Common myeloid progenitor, CD34-positive (primary cell): Measurements from ENCODE around the gene SHROOM2.

Source experiments
- CTCF ChIA-PET: fragments of 350-600 bp; sonication (Branson Sonifier 250); formaldehyde crosslinking; loops from one replicate; lab custom pipeline; 2021; ENCODE audit warnings: antibody characterized with exemption; lab: Charles Lee
- POLR2A ChIA-PET: fragments of 350-600 bp; sonication (Branson Sonifier 250); formaldehyde crosslinking; loops from one replicate; lab custom pipeline; 2021; ENCODE audit warnings: antibody characterized with exemption; lab: Charles Lee
- DNase-seq, 3 donors: peaks; one replicate each; pipeline versions ENCODE4 v3.0.0 to v3.0.0-alpha.2; 2013
- H3K27ac ChIP-seq, 2 experiments: 1 replicate in 1 of 2; 2 replicates in 1 of 2; pipeline ENCODE4 v1.7.0; 2013; ENCODE audit warnings: inconsistent platforms in 2 of 2, low read length in 2 of 2, mild to moderate bottlenecking in 2 of 2, low read depth in 1 of 2, moderate library complexity in 1 of 2; ENCODE audit not compliant: severe bottlenecking in 2 of 2, insufficient read depth in 1 of 2, poor library complexity in 1 of 2
- H3K27me3 ChIP-seq, 5 experiments: replicated peaks in 2 of 5; 1 replicate in 3 of 5; 2 replicates in 2 of 5; pipeline versions ENCODE4 v1.6.1 to v1.7.0; 2013; ENCODE audit warnings: low read length in 4 of 5, mild to moderate bottlenecking in 2 of 5, moderate library complexity in 2 of 5, inconsistent platforms in 1 of 5; ENCODE audit not compliant: insufficient read depth in 5 of 5, control insufficient read depth in 4 of 5
- H3K36me3 ChIP-seq, 4 experiments: 1 replicate in 2 of 4; 2 replicates in 2 of 4; pipeline versions ENCODE4 v1.6.1 to v1.7.0; 2013; ENCODE audit warnings: low read length in 3 of 4, control low read depth in 1 of 4, mild to moderate bottlenecking in 1 of 4; ENCODE audit not compliant: control insufficient read depth in 4 of 4, insufficient read depth in 4 of 4
- H3K4me1 ChIP-seq, 4 experiments: 1 replicate in 3 of 4; 2 replicates in 1 of 4; pipeline versions ENCODE4 v1.6.1 to v1.7.1; 2013; ENCODE audit warnings: low read length in 3 of 4, mild to moderate bottlenecking in 3 of 4, control low read depth in 1 of 4, inconsistent platforms in 1 of 4, moderate library complexity in 1 of 4; ENCODE audit not compliant: control insufficient read depth in 4 of 4, insufficient read depth in 4 of 4; ENCODE audit errors: control extremely low read depth in 1 of 4
- H3K4me3 ChIP-seq, 7 experiments: 1 replicate in 4 of 7; 2 replicates in 3 of 7; pipeline versions ENCODE4 v1.5.1 to v1.7.0; 2013; ENCODE audit warnings: mild to moderate bottlenecking in 7 of 7, low read length in 6 of 7, moderate library complexity in 6 of 7, inconsistent platforms in 2 of 7, low read depth in 2 of 7, control low read depth in 1 of 7; ENCODE audit not compliant: insufficient read depth in 4 of 7, control insufficient read depth in 1 of 7; ENCODE audit errors: extremely low read depth in 1 of 7
- H3K9me3 ChIP-seq, 5 experiments: 1 replicate in 4 of 5; 2 replicates in 1 of 5; pipeline versions ENCODE4 v1.6.1 to v1.7.1; 2013; ENCODE audit warnings: low read length in 4 of 5, mild to moderate bottlenecking in 2 of 5, inconsistent platforms in 1 of 5, low read depth in 1 of 5, moderate library complexity in 1 of 5; ENCODE audit not compliant: control insufficient read depth in 4 of 5, insufficient read depth in 2 of 5; ENCODE audit errors: control extremely low read depth in 1 of 5
- WGBS: methylation state at CpG from one replicate; pipeline ENCODE4 v1.1.5; 2013; ENCODE audit not compliant: insufficient coverage; 5-methylcytosine and 5-hydroxymethylcytosine counted together

The SHROOM2 gene

GRCh38 chrX:9825966-9826365 lies 39.7 kb downstream of the SHROOM2 start:
- POLR2A ChIA-PET = no interaction called here
- Histone ChIP-seq H3K4me3 (no peak overlapping the region), H3K27me3 (peaks cover 0 to 13% (median 0%) of the 10 kb centered on the region in 5 experiments), H3K36me3 (no peaks in the 10 kb centered on the region), H3K27ac (no peak overlapping the region), H3K9me3 (no peaks in the 10 kb centered on the region), H3K4me1 (no peaks in the 10 kb centered on the region)
- CTCF ChIA-PET = no interaction called here
- DNase-seq = no peak
- 83% methylated on average over 2 of the region's 8 CpGs for WGBS

- DNase-seq = no peak
- CTCF ChIA-PET = no interaction called here
These were observed 43.4 kb downstream of the SHROOM2 start for GRCh38 chrX:9829308-9830267.

GRCh38 chrX:9832811-9833210 lies 46.6 kb downstream of the SHROOM2 start:
- peaks cover 0 to 10% (median 4%) of the 10 kb centered on the region in 4 experiments for H3K4me1 ChIP-seq
- peaks cover 0 to 5% (median 0%) of the 10 kb centered on the region in 5 experiments for H3K9me3 ChIP-seq
- H3K4me3 ChIP-seq = peak overlapping the region in 1 of 7 experiments; percentile 10
- peaks cover 0 to 2% (median 0%) of the 10 kb centered on the region in 5 experiments for H3K27me3 ChIP-seq
- ChIA-PET CTCF (no interaction called here), POLR2A (no interaction called here)
- peak in 2 of 3 donors; percentile 19 to 22 for DNase-seq
- H3K27ac ChIP-seq = no peak overlapping the region
- no peaks in the 10 kb centered on the region for H3K36me3 ChIP-seq
- 23% methylated on average over 5 of the region's 6 CpGs for WGBS

More at GRCh38 chrX:9829308-9830267, 43.4 kb downstream of the SHROOM2 start:
- H3K9me3 ChIP-seq = peaks cover 0 to 5% (median 0%) of the 10 kb centered on the region in 5 experiments
- peaks cover 0 to 10% (median 4%) of the 10 kb centered on the region in 4 experiments for H3K4me1 ChIP-seq
- 93% methylated on average over 13 of the region's 14 CpGs for WGBS
- H3K4me3 ChIP-seq = no peak overlapping the region
- no peaks in the 10 kb centered on the region for H3K27me3 ChIP-seq
- POLR2A ChIA-PET = no interaction called here
- H3K27ac ChIP-seq = no peak overlapping the region
- no peaks in the 10 kb centered on the region for H3K36me3 ChIP-seq

GRCh38 chrX:9835585-9836210 lies 49.5 kb downstream of the SHROOM2 start:
- no peaks in the 10 kb centered on the region for H3K36me3 ChIP-seq
- peaks cover 0 to 5% (median 0%) of the 10 kb centered on the region in 5 experiments for H3K9me3 ChIP-seq
- CTCF ChIA-PET = no interaction called here
- H3K27me3 ChIP-seq = peaks cover 0 to 6% (median 0%) of the 10 kb centered on the region in 5 experiments
- no peak for DNase-seq
- H3K4me1 ChIP-seq = peaks cover 0 to 10% (median 4%) of the 10 kb centered on the region in 4 experiments
- POLR2A ChIA-PET = no interaction called here
- no peak overlapping the region for H3K27ac ChIP-seq
- WGBS = 84% methylated on average over 6 of the region's 11 CpGs
- H3K4me3 ChIP-seq = no peak overlapping the region

- ChIA-PET POLR2A (interaction anchor here (0.7 kb wide), 1 partner anchor 157 kb away, joined by 3 read pairs; no protein-coding TSS in a partner anchor), CTCF (no interaction called here)
- Histone ChIP-seq H3K27me3 (peaks cover 0 to 8% (median 0%) of the 10 kb centered on the region in 5 experiments), H3K9me3 (no peaks in the 10 kb centered on the region), H3K4me1 (no peaks in the 10 kb centered on the region), H3K4me3 (no peak overlapping the region), H3K36me3 (no peaks in the 10 kb centered on the region), H3K27ac (no peak overlapping the region)
- DNase-seq = peak in 2 of 3 donors; percentile 32 to 37
- 38% methylated on average over 4 of the region's 6 CpGs for WGBS
These were observed 56.3 kb downstream of the SHROOM2 start for GRCh38 chrX:9842541-9842940.

- H3K9me3 ChIP-seq = no peaks in the 10 kb centered on the region
- ChIA-PET POLR2A (no interaction called here), CTCF (no interaction called here)
- WGBS = 82% methylated on average over 5 of the region's 7 CpGs
- H3K36me3 ChIP-seq = no peaks in the 10 kb centered on the region
- no peaks in the 10 kb centered on the region for H3K4me1 ChIP-seq
- no peak for DNase-seq
- peaks cover 0 to 8% (median 0%) of the 10 kb centered on the region in 5 experiments for H3K27me3 ChIP-seq
- H3K27ac ChIP-seq = no peak overlapping the region
- no peak overlapping the region for H3K4me3 ChIP-seq
These were observed 58.8 kb downstream of the SHROOM2 start for GRCh38 chrX:9844936-9845577.
